Stimulated activated naive CD8-positive, alpha-beta T cell treated with anti-CD3 and anti-CD28 coated beads, Interleukin-15, Interleukin-2, amounts not matched to agents 100 U/mL and 50 U/mL, for 24 hours (primary cell): ENCODE data around the gene POU3F4.

ENCODE experiments used
- ATAC-seq: fragments of 150-1000 bp; cut with Tn5 transposase; one replicate; pipeline ENCODE4 v1.10.0; 2021
- DNase-seq: peaks from one replicate; pipeline ENCODE4 v3.0.0; 2021

The POU3F4 gene

DNA sequence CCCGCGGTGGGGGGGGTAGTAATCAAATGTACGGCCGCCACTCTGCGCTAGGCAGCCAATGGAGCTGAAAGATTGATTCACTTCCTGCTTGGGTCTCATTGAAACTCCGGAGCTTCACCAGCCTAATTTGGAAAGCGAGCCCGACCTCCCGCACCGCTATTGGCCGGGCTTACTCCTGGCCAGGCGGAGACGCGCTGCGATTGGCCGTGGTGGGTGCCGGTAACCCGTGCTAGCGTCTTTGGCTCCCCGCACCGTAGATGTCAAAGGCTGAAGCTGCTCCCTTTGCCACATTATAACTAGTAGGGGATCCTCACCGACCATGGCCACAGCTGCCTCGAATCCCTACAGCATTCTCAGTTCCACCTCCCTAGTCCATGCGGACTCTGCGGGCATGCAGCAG lies at the start of gene POU3F4:
TSS of gene POU3F4 (plus strand) at position 285 of the 400 bp plus-strand sequence. CDS start at position 320, 35 bp downstream.
- DNase-seq: no peak
- ATAC-seq: no peak

DNA sequence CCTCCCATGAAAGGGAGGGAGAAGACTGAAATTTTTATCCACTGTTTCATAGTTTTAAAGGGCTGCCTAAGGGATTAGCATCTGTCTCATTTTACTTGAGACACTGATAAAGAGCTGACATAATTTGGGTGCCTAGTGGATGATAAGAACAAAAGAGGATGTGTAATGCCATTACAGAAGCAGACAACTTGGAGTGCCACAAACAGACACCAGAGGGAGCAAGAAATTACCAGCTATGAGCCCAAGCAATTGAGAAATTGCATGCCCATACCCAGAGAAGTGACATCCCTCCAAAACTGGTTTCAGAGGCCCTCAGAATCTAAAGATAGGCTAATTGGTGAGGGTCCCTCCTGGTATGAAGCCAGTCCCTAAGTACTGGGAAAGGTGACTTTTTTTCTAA lies 38.5 kb upstream of the POU3F4 start:
- ATAC-seq: no peak
- no peak for DNase-seq

DNA sequence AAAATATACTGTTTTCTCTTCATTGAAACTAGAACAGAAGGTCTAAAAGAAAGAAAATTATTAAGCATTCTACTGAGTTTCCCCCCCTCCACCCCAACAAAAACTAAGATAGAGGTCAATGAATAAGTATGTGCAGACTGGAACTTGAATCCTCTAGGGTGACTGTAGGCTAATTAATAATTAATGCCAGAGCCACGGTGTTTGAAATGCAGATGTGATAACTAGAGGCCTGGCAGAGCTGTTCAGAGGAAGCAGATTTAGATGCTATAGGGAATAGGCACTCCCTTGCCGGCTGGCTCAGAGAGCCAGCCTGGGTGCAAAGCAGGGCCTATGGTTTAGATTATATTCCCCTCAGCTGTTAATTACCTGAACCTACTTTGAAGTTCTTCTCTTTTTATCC lies 12.2 kb upstream of the POU3F4 start:
- no peak for DNase-seq

DNA sequence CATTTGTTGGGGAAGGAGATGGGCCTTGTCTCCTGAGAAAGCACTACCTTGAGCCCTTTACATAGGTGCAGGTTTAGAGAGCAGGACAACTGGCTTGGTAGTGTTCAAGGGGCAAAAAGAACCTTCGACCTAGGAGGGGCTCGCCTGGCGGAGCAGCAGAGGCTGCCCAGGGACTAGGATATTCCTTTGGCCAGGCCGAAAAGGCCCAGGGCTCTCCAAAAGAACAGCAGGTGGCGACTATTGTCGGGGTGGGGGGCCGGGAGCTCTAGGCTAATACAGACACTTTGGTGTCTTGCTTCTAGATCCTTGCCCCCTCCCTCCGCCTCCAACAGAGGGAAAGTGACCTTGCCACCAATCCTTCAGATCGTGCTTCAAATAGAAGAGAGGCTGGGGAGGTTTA lies 7.1 kb upstream of the POU3F4 start:
- no peak for ATAC-seq
- no peak for DNase-seq

More for the DNA sequence above, 12.2 kb upstream of the POU3F4 start:
- no peak for ATAC-seq

DNA sequence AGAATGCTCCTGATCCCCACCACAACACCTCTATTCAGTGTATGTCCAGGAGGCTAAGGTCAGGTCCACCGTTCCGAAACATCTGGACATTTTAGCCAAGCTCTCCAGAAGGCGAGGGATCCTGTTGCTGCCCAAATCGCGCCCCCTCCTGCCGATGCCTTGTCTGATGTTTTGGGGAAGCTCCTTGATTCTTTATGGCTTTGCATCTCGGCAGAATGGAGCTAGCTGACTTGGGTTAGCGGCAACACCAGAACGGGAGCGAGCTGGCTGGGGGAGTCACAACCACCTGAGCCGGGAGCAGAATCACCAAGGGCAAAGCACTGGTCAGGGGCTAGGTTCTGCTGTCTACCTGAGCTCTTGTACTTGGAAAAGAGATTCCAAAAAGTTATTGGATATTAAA lies 6.6 kb upstream of the POU3F4 start:
- ATAC-seq: no peak
- no peak for DNase-seq

DNA sequence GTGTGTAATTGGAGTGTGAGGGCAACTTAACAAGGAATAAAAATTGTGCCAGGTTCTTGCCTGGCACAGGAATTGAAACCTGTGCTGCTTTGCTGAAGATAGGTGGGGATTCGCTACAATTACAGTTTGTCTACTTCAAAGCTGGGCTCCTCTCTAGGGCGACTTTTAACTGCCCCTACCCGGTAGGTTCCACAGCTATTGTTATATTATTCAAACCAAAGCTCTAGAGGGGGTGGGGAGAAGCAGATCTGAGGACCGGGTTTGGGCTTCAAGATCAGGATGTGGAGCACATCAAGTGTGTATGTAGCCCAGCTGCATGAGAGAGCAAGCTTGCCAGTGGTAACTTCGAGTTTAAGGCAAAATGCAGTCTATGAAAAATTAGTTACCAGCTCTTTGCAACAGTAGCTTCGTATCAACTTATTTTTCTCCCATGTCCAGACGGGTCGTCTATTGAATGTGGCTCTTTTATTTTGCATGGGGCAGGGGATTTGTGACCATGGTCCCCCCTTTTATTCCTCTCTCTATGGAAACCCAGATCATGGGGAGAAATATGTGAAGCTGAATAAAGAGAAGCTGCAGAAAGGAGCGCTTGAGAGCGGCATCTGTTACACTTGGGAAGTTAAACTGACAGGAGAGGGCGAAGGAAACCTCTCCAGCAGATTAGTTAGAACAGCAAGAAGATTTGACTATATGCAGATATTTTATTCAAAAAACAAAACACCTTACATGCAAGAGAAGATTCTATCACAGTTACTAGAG lies 3.2 kb upstream of the POU3F4 start:
- no peak for DNase-seq
- no peak for ATAC-seq

DNA sequence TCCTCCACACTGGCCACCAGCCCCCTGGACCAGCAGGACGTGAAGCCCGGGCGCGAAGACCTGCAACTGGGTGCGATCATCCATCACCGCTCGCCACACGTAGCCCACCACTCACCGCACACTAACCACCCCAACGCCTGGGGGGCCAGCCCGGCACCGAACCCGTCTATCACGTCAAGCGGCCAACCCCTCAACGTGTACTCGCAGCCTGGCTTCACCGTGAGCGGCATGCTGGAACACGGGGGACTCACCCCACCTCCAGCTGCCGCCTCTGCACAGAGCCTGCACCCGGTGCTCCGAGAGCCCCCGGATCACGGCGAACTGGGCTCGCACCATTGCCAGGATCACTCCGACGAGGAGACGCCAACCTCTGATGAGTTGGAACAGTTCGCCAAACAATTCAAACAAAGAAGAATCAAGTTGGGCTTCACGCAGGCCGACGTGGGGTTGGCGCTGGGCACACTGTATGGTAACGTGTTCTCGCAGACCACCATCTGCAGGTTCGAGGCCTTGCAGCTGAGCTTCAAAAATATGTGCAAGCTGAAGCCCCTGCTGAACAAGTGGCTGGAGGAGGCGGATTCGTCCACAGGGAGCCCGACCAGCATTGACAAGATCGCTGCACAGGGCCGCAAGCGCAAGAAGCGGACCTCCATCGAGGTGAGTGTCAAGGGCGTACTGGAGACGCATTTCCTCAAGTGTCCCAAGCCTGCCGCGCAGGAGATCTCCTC lies 600 bp downstream of the POU3F4 start:
- DNase-seq (no peak), ATAC-seq (no peak)

DNA sequence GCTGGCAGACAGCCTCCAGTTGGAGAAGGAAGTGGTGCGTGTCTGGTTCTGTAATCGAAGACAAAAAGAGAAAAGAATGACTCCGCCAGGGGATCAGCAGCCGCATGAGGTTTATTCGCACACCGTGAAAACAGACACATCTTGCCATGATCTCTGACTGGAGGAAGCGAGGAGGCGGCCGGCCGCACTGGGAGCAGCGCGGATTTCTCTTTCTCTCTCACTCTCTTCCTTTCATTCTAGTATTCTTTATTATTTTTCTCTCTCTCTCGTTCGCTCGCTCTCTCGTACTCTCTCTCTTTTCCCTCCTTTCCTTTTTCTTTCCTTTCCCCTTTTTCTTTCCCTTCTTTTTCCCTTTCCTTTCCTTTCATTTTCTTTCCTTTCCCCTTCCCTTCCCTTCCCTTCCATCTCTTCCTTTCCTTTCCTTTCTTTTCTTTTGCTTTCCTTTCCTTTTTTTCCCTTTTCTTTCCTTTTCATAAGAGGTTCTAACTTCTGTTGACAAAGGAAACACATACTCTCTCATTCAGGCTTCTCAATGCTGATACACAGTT lies 1.2 kb downstream of the POU3F4 start:
- no peak for DNase-seq
- no peak for ATAC-seq

DNA sequence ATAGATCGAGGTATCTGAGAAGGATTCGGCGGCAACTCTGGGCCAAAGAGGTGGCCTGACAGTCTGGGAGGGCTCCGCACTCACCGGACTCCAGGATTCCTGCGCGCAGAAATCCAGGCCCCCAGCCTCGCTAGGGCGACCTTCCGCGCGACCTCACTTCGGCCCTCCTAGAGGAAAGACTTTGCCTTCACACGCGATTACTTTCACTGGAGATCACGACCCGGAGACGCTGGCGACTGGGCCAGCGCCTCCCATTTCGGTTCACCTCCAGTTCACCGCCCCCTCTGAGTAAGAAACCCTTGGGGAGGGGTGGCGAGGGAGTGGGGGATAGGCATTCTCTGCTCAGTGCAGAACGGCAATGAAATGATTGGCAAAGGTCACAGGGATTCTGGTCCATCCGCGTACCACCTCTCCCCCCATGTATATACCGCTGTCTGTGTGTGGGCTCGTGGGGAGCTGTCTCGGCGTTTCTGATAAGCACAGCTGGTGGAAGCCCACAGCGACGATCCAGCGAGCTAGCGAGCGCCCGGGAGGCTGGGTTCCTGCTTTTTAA lies 2.5 kb downstream of the POU3F4 start:
- DNase-seq: no peak
- no peak for ATAC-seq

DNA sequence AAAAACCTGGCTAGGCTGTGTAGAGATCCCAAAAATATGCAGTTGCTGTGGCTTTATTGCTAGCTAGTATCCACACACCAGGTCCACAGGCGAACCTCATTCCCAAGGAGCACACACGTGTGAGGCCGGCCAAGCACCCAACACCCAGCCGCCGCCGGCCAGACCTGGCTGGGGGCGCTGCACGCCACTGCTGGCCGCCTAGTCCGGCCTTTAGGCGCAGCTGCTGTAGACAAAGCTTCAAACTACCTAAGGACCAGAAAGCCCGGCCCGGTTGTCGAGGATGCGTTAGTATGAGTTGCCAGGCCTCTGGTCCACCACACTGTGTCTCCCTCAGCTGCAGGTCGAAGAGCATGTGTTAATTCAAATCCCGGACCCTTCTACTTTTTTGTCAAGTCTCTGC lies 3.1 kb downstream of the POU3F4 start:
- no peak for ATAC-seq

DNA sequence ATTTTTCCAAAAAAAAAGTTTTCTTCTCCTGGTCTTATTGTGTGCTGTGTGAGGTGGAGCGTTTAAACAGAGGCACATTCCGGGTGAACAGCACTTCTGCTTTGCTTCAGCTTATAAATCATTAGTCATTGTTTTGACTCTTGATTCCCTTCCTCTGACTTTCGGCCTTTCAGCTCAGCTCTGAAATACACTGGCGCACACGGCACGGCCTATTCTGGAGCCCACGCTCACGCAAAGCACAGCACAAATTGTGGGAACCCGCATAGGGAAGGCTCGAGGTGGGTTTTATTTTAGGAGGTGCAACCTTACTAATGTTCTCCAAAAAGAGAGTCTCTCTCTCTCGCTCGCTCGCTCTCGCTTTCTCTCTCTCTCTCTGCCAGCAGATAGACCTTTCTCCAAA lies 4.0 kb downstream of the POU3F4 start:
- no peak for DNase-seq

More for the DNA sequence above, 3.1 kb downstream of the POU3F4 start:
- DNase-seq: no peak

DNA sequence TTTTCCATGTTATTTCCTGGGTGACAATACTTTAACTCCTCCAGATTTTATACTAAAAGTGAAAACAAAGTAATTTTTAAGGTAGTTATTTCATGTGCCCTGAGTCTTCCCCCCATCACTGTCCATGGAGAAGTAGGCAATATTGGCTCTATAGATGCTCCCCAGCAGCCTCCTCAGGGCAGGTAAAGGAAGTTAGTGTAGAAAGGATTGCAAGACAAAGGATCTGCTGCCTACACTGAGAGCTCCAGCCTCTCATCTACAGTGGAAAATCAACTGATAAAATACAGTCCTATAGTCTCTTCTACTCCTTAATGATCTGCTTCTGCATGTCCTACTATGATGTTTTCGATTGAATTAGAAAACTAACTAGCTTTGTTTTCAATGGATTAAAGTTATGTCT lies 8.5 kb downstream of the POU3F4 start:
- DNase-seq: no peak

More for the DNA sequence above, 4.0 kb downstream of the POU3F4 start:
- no peak for ATAC-seq

DNA sequence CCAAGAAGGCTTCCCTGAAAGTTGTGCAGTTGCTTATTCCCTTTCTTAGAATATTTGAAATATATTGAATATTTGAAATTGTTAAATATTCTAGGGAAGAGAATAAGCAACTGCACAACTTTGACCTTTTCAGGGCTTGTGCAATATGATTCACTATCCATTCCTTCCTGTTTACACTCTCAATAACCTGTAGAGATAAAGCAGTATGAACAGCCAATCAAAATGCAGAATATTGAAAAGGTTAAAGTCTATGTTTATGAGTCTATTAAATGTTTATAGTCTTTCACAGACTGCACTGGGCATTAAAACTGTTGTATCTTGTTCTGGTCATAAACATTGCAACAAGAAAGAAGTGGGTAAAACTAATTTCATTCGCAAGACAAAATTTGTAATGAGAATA lies 13.8 kb downstream of the POU3F4 start:
- DNase-seq (no peak), ATAC-seq (no peak)

More for the DNA sequence above, 8.5 kb downstream of the POU3F4 start:
- ATAC-seq: no peak

DNA sequence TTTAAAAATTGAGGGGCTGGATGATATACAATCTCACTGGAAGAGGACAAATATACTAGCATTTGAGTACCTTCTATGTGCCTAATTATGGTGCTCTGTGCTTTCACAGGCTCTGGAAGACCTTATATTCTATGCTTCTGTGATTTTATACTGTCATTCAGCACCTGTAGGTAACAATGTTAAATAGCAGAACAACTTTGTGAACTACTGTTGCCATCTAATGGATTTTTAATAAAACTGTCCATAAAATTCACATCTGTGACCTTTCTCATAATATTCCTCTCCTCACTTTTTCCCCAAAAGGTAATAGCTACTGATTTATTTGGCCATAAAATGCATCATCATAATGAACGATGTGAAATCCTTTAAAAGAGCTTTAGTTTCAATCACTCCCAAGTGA lies 21.9 kb downstream of the POU3F4 start:
- ATAC-seq: no peak
- no peak for DNase-seq

DNA sequence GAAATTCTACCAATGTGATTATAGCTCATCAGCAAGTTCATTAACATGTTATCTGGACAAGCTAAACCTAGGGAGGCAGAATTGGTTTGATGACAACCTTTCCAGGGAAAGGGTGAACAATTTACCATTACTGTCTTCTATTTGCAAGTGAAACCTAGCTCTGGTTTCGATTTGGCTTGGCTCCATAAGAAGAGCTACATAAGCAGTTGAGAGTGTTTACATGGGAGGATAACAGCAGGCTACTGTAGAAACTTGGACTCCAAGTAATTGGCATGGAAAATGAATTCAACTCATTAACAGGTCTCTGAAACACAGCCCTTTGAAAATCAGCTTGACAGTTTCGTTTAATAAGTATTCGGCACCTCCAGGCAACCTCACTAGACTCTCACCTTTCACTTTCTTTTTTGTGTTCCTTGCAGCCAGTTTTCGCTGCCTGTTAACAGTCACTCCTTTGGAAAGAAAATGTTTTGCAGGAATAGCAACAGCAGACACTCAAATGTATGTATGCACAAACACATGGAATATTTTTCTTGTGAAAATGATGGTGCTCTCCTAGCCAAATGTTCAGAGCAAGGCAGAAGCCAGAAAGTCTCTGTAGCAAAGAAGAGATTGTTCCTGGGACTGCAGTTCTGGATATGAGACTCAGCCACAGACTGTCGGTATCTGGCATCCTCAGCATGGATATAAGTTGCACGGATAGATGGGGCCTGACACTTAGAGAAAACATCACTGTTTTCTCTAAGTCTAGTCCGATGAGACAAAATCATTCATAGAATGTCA lies 27.5 kb downstream of the POU3F4 start:
- no peak for DNase-seq
- ATAC-seq: no peak
